ENCODE data around the gene RRBP1. TPM values are rescaled to one million over a fixed set of nuclear protein-coding genes. Genes with fewer than 3 reads are reported as not detected.

Gene RRBP1
- total RNA-seq, 1 donor from 2014 or later, result 102 TPM

- no peak for DNase-seq (ENCODE audit: low read depth, low spot score)
These were observed 44.6 kb downstream of the RRBP1 start for GRCh38 chr20:17637413-17637780.

DNA sequence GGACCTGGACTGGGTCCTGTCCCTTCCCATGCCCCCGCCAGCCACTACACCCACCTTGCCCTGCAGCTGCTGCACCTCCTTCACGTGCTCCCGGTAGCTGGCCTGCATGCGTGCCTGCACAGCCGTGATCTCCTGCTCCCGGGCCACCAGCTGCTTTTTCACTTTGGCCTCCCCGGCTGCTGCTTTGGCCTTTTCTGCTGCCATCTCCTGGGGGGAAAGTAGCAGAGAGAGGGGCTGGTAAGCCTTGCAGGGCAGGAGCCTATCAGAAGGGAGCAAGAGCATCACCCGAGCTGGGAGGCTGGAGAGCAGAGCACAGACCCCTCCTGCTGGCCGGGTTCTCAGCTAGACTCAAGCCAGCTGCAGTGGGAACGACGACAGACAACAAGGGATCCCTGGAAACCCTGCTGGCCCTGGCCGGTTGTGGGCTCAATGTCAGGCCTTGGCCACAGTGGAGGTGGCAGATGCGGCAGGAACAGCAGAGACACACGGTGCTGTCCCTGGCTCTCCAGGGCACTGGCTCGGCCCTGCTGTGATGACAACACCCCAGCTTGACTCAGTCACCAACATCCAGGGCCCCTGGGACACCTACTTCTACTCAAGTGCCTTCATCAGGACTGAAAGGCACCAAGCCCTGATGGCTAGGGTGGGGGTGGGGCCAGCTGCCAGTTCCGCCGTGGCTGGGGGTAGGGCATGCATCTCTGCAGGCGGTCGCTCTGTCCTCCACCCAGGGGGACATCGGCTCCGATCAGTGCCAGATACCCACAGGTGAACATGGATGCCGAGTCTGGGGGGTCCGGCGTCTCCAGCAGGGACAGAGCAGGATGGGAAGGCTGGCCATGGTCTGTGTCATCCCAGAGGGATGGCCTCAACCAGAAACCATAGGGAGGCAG, 45.3 kb downstream of the RRBP1 start:
- DNase-seq (ENCODE audit: low read depth, low spot score), result no peak

- no peak for DNase-seq (ENCODE audit: low read depth, low spot score)
These were observed 46.5 kb downstream of the RRBP1 start for GRCh38 chr20:17635332-17636244.

- no peak for DNase-seq (ENCODE audit: low read depth, low spot score)
These were observed 47.2 kb downstream of the RRBP1 start for GRCh38 chr20:17634661-17635331.

DNA sequence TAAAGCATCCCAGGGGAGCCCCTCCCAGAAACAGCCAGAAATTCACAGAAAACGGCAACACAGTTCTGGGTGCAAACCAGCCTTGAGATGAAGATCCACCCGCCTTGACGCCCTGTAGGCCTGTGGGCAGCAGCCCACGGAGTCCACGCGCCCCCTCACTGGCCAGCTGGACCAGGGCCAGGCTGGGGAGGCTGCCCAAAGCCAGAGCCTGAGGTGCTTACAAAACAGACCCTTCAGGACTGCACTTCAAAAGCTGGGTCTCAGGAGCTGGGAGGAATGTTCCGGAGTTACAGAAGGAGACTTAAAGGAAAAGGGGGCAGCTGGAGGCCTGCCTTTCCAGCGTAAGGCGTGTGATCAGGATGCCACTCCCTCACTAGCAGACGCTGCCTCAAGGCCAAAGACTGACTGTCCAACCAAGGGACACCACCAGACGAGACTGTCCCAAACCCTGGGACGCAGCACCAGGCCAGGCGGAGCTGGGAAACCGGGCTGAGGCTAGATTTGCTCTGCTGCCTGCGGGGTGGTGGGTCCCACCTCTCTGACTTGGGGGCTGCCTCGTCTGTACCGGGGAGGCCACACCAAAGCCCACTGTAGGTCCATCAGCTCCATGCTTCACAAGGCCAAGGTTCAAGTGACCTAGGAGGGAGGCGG, 48.1 kb downstream of the RRBP1 start:
- DNase-seq (ENCODE audit: low read depth, low spot score), result no peak

- no peak for DNase-seq (ENCODE audit: low read depth, low spot score)
These were observed 48.7 kb downstream of the RRBP1 start for GRCh38 chr20:17633221-17633849.

- no peak for DNase-seq (ENCODE audit: low read depth, low spot score)
These were observed 50.3 kb downstream of the RRBP1 start for GRCh38 chr20:17631576-17632319.

- no peak for DNase-seq (ENCODE audit: low read depth, low spot score)
These were observed 51.2 kb downstream of the RRBP1 start for GRCh38 chr20:17630806-17631195.

GRCh38 chr20:17630151-17630805, 51.8 kb downstream of the RRBP1 start:
- no peak for DNase-seq (ENCODE audit: low read depth, low spot score)

- DNase-seq (ENCODE audit: low read depth, low spot score), result no peak
These were observed 52.4 kb downstream of the RRBP1 start for GRCh38 chr20:17629678-17630089.

GRCh38 chr20:17629025-17629424, 53.0 kb downstream of the RRBP1 start:
- DNase-seq (ENCODE audit: low read depth, low spot score), result no peak

DNA sequence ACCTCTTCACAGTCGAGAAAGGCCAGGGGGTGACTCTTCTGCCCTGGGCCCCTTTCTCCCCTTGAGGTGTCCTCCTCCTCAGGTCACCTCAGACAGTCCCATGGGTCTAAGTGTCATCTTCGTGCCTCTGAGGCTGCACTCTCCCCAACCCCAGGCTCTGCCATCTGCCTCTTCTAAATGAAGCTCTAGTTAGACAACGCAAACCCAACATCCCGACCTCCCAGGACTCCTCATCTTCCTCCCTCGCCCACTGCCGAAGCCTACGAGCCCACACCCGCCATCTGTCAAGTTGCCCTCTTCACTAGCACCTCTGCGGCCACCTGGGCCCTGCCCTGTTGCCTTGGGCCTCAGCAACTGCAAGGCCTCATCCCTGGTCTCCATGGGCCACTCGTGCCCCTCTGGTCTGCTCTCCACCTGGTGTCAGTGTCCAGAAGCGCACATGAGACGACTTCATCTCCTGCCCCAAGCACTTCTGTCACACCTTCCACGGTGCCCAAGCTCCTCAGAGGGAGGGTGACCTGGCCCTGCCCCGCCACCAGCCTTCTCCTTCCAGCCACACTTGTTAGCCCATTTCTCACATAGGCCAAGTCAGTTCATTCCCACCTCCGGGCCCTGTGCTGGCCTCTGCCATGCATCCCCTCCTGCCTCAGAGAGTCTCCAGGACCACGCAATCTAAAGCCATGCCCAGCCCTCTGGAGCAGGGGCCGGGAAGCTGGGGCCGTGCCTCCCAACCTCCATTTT, 53.8 kb downstream of the RRBP1 start:
- DNase-seq (ENCODE audit: low read depth, low spot score), result no peak

GRCh38 chr20:17627101-17627955, 54.7 kb downstream of the RRBP1 start:
- no peak for DNase-seq (ENCODE audit: low read depth, low spot score)

DNA sequence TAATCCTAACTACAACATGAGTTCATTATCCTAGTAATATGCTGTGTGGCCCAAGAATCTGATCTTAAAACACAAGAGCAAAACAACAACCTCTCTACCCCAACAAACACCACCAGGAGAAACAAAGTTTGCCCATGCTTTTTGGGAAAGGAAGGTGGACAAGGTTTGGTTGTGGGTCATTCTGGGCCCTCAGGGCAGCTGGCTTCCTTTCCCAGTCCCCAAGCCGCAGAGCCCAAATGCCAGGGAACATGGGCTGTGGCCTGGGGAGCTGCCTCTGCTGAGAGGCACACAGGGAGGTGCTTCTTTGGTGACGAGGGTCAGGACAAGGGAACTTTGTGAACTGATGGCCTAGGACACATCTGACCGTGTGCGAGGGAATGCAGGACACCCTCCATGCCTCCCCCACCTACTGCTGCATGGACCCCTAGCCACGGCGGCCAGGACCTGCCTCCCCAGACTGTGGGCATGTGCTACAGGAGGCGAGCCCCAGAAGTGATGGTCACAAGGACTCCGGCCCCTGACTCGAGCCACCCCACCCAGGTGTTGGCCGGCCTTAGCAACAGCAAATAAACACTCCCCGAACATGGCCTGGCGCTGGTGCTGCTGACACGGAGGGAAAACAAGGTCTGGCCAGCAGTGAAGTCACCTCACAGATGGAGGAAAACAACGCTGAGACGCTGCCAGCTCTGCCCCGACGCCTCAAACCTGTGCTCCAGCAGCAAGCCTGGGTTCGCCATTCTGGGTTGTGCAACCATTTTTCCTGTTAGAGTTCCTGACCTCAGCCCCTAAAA, 55.6 kb downstream of the RRBP1 start:
- no peak for DNase-seq (ENCODE audit: low read depth, low spot score)

DNA sequence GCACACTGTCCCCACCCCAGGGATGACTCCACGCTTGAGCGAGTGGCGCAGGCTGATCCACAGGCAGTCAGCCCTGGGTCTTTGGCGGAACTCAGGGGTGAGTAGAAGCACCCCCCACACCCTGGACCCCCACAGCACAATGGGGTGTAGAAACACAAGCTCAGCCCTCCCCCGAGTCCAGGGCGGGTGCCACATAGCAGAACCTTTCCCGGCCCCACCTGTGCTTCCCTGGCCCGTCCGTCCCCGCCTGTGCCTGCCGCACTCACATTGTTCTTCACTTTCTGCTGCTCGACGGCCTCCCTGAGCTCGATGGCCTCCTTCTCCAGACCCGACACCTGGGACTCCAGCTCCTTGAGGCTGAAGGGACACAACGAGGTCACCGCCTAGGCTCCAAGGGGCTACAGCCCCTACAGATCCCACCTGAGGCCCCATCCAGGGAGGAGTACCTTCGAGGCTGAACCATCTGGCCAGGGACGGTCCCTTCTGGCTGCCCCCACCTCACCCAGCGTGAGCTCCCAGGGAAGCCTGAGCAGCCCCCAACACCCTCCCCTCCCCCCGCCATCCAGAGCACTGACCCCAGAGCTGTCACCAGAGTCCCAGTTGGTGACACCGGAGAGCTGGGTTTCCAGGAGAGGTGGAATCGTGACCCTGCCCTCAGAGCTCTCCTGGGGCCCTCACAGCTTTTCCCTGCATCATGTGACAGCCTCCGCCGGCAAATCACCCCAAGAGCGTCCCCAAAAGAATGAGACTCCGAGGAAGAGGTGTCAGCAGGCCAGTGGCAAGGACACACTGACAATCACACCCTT, 56.6 kb downstream of the RRBP1 start:
- DNase-seq (ENCODE audit: low read depth, low spot score), result no peak

- DNase-seq (ENCODE audit: low read depth, low spot score), result no peak
These were observed 57.3 kb downstream of the RRBP1 start for GRCh38 chr20:17624551-17625245.
